HG03280 (cell line): ENCODE results near the gene KAT6B.

Experiments used
- ATAC-seq: cut with Tn5 transposase; IDR thresholded peaks from one replicate; pipeline ENCODE4 v1.9.1; 2021; ENCODE audit warnings: mild to moderate bottlenecking, moderate library complexity; ENCODE audit not compliant: unreplicated experiment

KAT6B gene

DNA sequence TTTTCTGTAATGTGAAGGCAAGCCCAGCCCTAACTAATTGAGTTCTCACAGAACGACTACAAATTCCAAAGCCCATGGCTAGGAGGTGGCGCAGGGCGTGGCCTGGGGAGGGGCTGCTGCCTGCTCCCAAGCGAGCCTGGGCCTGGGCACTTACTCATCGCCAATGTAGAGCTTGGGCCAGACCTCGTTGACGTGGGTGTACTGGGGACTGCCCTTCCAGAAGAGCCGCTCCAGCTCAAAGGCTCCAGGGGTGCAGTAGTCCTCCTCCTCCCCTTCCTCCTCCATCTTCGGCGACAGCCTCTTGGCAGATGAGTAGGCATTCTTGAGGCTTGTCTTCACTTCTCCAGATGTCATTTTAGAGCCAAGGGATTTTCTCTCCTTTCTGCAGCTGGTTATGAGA is 231.8 kb downstream of the KAT6B start:
- no peak for ATAC-seq

- no peak for ATAC-seq
Measured at GRCh38 chr10:75061709-75062505, 235.5 kb downstream of the KAT6B start.

DNA sequence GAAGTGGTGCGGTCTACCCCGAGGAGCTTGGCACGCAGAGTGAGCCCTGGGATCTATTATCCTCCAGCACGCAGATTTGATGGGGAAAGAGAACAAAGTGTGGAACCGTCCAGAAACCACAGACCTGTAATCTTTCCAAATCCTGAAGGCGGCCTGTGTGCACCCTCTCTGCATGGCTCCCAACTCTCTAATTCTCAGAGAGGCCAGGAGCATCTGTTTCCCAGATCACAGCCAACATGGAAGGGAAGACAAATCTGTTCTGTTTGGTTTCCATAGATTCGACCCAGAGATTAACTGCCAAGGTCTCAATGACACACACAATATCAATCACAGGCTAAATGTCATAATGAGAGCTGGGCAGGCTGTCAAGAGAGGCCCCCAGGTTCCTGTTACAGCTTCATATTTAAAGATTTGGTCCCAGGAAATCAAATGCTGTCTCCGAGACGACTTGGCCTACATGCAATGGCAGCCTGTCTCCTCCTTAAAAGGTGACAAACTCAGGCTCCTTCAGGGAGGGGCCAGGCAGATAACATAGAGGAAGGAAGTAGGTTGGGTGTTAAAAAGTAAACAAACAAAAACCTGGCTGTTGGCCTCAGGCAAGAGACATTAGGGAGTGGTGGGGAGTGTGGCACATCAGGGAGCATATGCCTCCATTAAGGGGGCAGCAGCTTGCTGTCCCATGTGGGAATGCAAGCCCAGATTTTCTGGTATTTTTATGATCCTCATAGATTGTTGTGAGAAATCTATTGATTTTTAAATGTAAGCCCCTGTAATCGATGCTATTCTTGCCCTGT is 236.3 kb downstream of the KAT6B start:
- ATAC-seq, result no peak

DNA sequence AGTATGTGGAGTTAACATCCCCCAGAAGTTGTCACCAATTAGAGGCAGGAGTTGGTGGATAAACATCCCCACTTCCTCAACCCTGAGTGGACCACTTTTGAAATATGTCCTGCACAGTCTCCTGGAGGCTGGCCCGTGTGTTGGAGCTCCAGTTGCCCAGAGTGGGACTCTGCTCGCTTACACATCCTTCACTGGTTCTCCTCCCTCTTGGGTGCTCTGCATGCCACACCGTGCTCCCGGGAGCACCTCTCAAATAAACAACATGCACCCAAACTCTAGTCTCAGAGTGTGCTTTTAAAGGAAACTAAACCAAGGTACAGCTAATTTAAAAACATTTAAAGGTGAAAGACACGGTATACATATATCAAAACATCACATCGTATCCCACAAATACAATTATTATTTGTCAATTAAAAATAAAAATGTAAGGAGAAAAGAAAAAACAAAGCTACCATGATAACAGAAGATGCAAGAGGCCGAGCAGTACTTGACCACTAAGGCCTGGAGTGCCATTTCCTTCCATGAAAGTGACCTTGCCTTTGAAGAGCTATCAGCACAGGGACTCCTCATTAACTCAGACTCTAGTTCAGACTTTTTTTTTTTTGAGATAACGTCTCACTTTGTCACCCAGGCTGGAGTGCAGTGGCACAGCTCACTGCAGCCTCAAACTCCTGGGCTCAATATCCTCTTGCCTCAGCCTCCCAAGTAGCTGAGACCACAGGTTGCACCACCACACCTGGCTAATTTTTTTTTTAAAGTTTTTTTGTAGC is 237.2 kb downstream of the KAT6B start:
- ATAC-seq, result no peak

- ATAC-seq, result no peak
Measured at GRCh38 chr10:75065076-75065475, 238.7 kb downstream of the KAT6B start.

DNA sequence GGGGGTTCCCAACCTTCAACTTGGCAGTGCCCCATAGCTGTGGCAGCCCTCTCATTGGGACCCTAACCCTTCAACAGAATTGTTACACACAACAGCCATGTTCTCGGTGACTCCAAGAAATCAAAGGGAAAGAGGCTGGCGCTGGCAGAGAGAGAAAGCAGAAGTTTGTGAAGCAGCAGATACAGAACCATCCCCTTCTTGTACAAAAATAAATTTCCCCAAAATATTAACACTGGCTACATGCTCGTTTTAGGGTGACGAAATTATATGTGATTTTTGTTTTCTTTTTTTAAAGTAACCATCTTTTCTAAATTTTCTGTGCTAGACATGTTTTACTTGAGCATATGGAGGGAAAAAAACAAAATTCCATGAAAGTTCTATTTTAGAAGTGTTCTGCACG is 239.9 kb downstream of the KAT6B start:
- ATAC-seq, result no peak

DNA sequence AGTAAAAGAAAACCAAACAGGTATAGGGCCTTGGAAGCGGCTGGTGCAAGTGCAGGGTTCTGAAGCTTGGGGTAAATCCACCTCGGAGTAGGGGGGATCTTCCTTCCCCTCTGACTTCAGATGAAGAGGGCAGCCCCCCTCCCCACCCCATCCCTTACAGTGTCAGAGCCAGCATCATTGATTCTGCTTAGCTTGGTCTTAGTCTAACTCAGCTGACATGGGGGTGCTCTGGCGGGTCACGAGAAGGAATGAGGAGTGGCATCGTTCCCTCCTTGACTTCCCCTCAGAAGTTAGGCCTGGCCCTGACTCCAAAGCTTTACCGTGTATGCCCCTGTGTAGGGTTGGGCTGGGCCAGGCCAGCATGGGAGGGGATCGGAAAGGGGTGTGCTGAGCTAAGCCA is 240.9 kb downstream of the KAT6B start:
- no peak for ATAC-seq

GRCh38 chr10:75068523-75068922 is 242.1 kb downstream of the KAT6B start:
- ATAC-seq, result no peak

- no peak for ATAC-seq
Measured at GRCh38 chr10:75070476-75070875, 244.1 kb downstream of the KAT6B start.

- no peak for ATAC-seq
Measured at GRCh38 chr10:75070961-75071428, 244.6 kb downstream of the KAT6B start.

GRCh38 chr10:75071756-75072155 is 245.4 kb downstream of the KAT6B start:
- no peak for ATAC-seq

- ATAC-seq, result no peak
Measured at GRCh38 chr10:75072727-75073126, 246.3 kb downstream of the KAT6B start.

DNA sequence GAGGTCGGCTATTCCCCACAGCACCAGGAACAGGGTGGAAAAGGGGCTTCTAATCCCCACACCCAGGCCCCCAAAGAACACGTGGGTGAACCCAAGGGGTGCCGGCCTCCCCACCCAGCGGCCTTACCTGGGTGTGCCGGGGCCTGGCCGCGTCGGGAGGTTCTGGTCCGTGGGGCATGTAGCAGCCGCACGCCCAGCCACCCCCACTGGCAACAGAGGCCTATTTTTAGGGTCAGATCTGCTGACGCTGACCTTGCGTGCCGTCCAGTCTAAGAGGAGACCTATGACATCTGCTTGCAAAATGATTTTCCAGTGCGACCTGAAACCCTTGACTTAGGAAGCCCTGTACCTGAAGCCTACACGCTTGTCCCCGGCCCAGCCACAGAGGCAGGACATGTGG is 247.0 kb downstream of the KAT6B start:
- no peak for ATAC-seq

- no peak for ATAC-seq
Measured at GRCh38 chr10:75074711-75075445, 248.5 kb downstream of the KAT6B start.

- ATAC-seq, result no peak
Measured at GRCh38 chr10:75076348-75076747, 249.9 kb downstream of the KAT6B start.

- ATAC-seq, result no peak
Measured at GRCh38 chr10:75079436-75080083, 253.2 kb downstream of the KAT6B start.

DNA sequence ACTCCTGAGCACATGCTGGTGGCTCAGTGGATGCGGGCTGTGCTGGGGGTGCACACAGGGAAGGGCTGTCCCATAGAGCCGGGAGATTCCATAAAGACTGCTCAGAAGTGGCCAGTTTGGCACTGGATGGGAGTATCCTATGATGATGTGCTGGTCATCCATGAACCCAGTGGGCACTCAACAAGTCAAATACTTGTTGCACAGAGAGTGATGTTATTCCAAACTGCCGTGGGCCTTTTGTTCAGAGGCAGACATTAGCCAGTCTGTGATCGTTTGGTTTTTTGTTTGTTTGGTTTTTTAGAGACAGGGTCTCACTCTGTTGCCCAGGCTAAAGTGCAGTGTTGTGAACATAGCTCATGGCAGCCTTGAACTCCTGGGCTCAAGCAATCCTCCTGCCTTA is 254.2 kb downstream of the KAT6B start:
- ATAC-seq, result no peak

DNA sequence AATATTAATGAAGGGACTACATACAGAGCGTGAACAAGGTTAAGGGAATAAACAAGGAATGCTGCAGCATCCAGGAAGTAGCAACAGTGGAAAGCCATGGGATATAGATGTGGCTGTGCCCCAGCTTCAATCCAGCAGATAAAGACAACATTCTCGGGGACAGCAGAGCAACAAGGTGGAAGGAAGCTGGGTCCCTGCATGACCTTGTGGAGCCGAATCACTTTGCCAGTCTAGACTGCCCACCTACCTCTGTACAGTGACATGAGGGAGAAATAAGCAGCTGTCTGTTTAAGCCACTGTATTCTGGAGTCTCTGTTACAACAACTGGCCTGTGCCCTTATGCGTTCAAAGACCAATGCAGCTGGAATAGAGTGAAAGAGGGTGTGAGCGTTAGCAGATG is 255.0 kb downstream of the KAT6B start:
- ATAC-seq, result no peak
